ENCODE results near the gene LPCAT4.

DNA sequence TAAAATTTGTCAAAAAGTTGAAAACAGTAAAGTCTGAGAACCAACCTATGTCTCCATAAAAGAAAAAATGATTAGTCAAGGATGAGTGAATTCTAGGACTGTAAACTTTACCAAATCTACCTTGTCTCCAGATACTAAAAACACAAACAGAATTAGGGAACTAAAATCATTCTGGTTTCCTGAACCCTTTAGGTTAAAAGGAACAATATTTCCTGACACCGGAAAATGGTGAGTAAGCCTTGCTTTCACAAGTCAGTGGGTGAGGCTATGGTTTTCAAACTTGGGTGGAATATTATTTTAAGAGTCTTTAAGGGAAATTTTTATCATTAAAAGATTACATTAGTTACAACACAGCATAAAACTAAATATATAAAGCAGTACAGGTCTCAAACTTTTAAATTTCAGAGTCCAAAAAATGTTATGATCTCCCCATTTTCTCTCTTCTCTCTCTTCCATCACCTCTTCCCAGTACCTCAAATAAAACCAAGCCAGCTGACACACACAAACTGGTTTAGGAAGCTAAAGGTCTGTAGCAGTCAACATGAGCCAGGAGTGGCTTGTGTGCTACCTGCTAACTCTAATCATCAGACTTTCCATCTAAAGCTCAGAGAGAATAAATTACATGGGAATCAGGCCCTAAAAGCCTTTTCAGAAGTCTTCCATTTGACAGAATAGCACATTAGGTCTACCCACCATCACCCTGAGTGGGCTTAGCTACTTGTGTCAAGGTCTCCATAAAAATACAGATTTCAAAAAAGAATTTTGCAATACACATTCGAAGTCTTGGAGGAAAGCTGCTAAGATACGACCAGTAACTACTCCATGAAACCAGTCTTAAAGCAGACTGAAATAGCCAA, 31.6 kb downstream of the LPCAT4 start:
- TF ChIP-seq NRF1 (IDR thresholded peaks at IDR 0.05; ENCODE audit: low read depth, low read length) (no peak), POLR2A (IDR thresholded peaks at IDR 0.05; ENCODE audit: control extremely low read depth in 1 of 2, low read depth in 2 of 2, low read length in 2 of 2) (no peak), CTCF (IDR thresholded peaks at IDR 0.05; ENCODE audit: control extremely low read depth in 1 of 3, insufficient read depth in 1 of 3, low read depth in 1 of 3, low read length in 3 of 3) (no peak), BCL11A (IDR thresholded peaks at IDR 0.05; ENCODE audit: low read depth in 2 of 2, low read length in 2 of 2) (no peak)

All from H1 (cell line).